Neutrophil (primary cell): ENCODE data around the gene KCNQ1.

Experiments
- H3K27ac ChIP-seq: fragments of 200-600 bp; sonication (generic); 2 replicates; pipeline ENCODE4 v1.5.1; 2016; ENCODE audit warnings: mild to moderate bottlenecking, moderate library complexity
- H3K27me3 ChIP-seq: fragments of 200-600 bp; sonication (generic); 2 replicates; pipeline ENCODE4 v1.6.0; 2016; ENCODE audit warnings: mild to moderate bottlenecking
- H3K36me3 ChIP-seq: fragments of 200-600 bp; sonication (generic); 2 replicates; pipeline ENCODE4 v1.5.1; 2017
- H3K4me1 ChIP-seq, 2 experiments: fragments of 200-600 bp in 1 of 2; sonication (generic) in 1 of 2; 1 replicate in 1 of 2; 2 replicates in 1 of 2; pipeline versions ENCODE4 v1.5.1 to v1.6.1; 2013 to 2016; ENCODE audit warnings: low read depth in 1 of 2, low read length in 1 of 2, mild to moderate bottlenecking in 1 of 2, moderate library complexity in 1 of 2; ENCODE audit not compliant: control insufficient read depth in 1 of 2, insufficient read depth in 1 of 2
- H3K4me3 ChIP-seq, 2 experiments: fragments of 200-600 bp in 1 of 2; sonication (generic) in 1 of 2; 1 replicate in 1 of 2; 2 replicates in 1 of 2; pipeline ENCODE4 v1.5.1; 2013 to 2016; ENCODE audit warnings: low read depth in 1 of 2, low read length in 1 of 2, mild to moderate bottlenecking in 1 of 2, moderate library complexity in 1 of 2
- H3K9me3 ChIP-seq: fragments of 200-600 bp; sonication (generic); 2 replicates; pipeline ENCODE4 v1.5.1; 2016
- CTCF ChIP-seq: fragments of 200-600 bp; sonication (generic); IDR thresholded peaks from 2 replicates; pipeline ENCODE4 v1.5.1; 2016; ENCODE audit warnings: antibody characterized with exemption

The KCNQ1 gene

GRCh38 chr11:2685051-2685450, 240.2 kb downstream of the KCNQ1 start:
- H3K27me3 ChIP-seq, result no peaks in the 10 kb centered on the region
- peaks cover 11% of the 10 kb centered on the region for H3K36me3 ChIP-seq
- H3K9me3 ChIP-seq, result no peaks in the 10 kb centered on the region
- H3K27ac ChIP-seq, result no peak overlapping the region
- no peak for TF ChIP-seq CTCF
- H3K4me3 ChIP-seq, result no peak overlapping the region
- H3K4me1 ChIP-seq, result peaks cover 15 to 21% of the 10 kb centered on the region in 2 experiments

DNA sequence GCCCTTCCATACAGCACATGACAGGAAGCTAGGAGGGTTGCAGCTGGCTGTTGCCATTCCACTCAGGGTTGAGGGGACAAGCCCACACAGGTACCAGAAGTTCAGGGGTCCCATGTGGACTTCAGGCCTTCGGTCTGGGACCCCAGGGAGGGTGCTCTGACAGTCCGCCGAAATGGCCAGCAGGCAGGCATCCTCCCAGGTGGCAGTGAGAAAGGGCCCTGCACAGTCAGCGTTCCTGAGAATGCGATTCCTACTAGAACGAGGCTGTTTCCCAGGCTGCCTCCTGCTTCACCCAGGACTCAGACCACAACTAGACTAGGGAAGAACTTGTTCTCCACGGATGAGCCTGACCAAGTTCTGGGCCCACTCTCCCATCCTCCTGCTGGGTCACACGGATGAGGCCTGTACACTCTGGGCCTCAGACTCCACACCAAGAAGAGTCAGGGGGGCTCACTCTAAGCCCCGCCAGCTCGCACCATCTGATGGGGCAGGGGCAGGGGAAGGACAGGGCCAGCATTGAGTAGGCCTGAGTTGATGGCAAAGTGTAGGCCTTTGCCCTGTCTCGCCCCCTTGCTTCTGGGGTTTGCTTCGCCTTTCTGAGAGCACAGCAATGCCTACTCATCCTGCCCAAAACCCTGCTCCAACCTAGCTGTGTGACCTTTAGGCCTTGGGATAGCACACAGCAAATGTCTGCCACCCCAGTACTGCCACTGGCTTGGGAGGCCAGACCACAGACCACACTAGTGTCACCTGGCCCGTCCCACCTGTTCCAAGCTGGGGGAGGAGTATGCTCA, 241.0 kb downstream of the KCNQ1 start:
- H3K4me1 ChIP-seq, result peaks cover 14% of the 10 kb centered on the region in 2 experiments
- no peak for TF ChIP-seq CTCF
- H3K27me3 ChIP-seq, result no peaks in the 10 kb centered on the region
- no peaks in the 10 kb centered on the region for H3K9me3 ChIP-seq
- H3K27ac ChIP-seq, result no peak overlapping the region
- peaks cover 11% of the 10 kb centered on the region for H3K36me3 ChIP-seq
- H3K4me3 ChIP-seq, result no peak overlapping the region

DNA sequence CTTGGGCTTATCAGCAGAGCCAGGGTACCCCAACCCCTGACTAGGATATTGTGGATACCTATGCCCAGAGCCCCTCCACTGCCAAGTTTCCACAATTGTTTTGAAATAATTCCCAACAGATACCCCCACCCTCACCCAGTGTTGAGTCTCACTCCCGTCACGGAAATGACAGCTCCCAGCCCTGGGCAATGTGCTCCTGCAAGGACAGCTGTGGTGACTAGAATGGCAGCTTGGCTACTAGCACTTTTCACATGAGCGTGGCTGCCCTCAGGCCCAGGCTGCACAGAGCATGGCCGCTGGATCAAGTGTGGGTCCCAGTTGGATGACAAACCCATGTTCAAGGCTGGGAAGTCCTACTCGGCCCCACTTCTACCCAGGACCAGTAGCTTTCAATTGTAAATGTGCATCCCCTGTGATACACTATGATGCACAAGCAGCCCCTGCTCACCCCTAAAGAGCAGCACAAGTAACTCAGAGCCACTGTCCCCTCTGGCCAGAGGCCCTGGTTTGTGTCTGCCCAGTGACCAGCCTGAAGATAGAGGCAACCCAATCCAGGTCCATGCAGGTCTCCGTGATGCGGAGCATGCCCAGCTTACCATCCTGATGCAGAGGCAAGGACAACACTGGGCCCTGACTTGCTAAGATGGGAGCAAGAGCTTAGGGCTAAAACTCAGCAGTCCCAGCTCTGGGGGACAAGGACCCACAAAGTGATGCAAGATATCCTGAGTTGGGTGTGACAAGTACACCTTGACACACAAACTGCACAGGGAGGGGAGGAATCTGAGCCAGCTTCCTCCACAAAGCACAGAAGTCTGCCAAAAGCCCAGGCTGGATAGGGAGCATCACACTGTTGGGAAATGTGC, 241.8 kb downstream of the KCNQ1 start:
- H3K36me3 ChIP-seq, result peaks cover 11% of the 10 kb centered on the region
- TF ChIP-seq CTCF, result no peak
- H3K27me3 ChIP-seq, result no peaks in the 10 kb centered on the region
- H3K27ac ChIP-seq, result no peak overlapping the region
- H3K4me1 ChIP-seq, result peaks cover 5% of the 10 kb centered on the region in 2 experiments
- no peak overlapping the region for H3K4me3 ChIP-seq
- no peaks in the 10 kb centered on the region for H3K9me3 ChIP-seq

GRCh38 chr11:2687223-2687530, 242.4 kb downstream of the KCNQ1 start:
- Histone ChIP-seq H3K4me1 (no peaks in the 10 kb centered on the region), H3K27me3 (no peaks in the 10 kb centered on the region), H3K9me3 (no peaks in the 10 kb centered on the region), H3K27ac (no peak overlapping the region), H3K4me3 (no peak overlapping the region), H3K36me3 (peaks cover 11% of the 10 kb centered on the region)
- no peak for TF ChIP-seq CTCF

GRCh38 chr11:2687782-2688191, 243.0 kb downstream of the KCNQ1 start:
- no peak overlapping the region for H3K4me3 ChIP-seq
- peaks cover 11% of the 10 kb centered on the region for H3K36me3 ChIP-seq
- no peaks in the 10 kb centered on the region for H3K9me3 ChIP-seq
- H3K27me3 ChIP-seq, result no peaks in the 10 kb centered on the region
- TF ChIP-seq CTCF, result no peak
- no peaks in the 10 kb centered on the region for H3K4me1 ChIP-seq
- H3K27ac ChIP-seq, result no peak overlapping the region
